Renal cortical epithelial cell (primary cell): ENCODE measurements around the gene PRKAG2. TPM values are rescaled to one million over a fixed set of nuclear protein-coding genes. Genes with fewer than 3 reads are reported as not detected.
"Not testable (repeated sequence)": the region's sequence is repeated elsewhere in the genome, so short reads cannot be mapped to it uniquely, and the experiment has no call there.

ENCODE experiments used
- DNase-seq: peaks from one replicate; pipeline ENCODE4 v3.0.0-alpha.2; 2011; ENCODE audit warnings: low read depth
- total RNA-seq: library from RNA; depleted of rRNA; stranded (reverse); fragments of >200 nt; gene quantifications from 2 replicates; pipeline ENCODE4 v1.2.3, GENCODE V29; 2014

The PRKAG2 gene
- total RNA-seq, 1 donor from 2014 or later = 45.0 TPM

GRCh38 chr7:151835636-151836035 is 41.3 kb downstream of the PRKAG2 start:
- DNase-seq = no peak

DNA sequence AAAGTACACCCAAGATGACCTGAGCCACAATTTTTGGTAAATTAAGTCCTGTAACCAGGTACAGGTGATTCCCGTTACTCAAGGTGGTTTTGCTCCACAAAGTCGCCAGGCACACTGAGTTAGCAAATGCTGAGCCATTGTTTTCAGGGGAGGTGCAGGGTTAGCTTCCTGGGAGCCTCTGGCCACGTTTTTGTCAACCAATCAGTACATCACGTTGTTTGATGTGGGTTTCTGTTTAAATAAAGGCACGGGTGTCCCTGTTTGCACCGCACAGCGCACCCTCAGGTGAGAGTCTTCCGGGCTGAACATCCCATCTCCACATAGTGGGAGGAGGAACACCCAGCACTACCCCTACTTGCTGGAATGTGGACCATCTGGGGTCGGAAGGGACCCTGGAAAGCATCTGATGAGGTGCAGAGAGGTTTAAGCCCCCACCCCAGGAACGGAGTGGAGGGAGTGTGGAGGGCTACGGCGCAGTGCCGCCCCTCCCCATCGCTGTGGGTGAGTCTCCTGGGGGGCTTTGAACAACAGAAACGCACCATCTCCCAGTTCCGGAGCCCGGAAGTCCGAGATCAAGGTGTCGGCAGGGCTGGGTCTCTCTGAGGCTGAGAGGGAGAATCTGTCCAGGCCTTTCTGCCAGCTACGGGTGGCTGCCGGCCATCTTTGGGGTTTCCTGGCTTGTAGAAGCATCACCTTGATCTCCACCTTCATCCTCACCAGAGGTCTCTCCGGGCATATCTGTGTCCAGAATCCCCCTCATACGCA is 42.5 kb downstream of the PRKAG2 start:
- no peak for DNase-seq

GRCh38 chr7:151833691-151834090 is 43.2 kb downstream of the PRKAG2 start:
- DNase-seq = no peak

GRCh38 chr7:151833213-151833651 is 43.7 kb downstream of the PRKAG2 start:
- no peak for DNase-seq

DNA sequence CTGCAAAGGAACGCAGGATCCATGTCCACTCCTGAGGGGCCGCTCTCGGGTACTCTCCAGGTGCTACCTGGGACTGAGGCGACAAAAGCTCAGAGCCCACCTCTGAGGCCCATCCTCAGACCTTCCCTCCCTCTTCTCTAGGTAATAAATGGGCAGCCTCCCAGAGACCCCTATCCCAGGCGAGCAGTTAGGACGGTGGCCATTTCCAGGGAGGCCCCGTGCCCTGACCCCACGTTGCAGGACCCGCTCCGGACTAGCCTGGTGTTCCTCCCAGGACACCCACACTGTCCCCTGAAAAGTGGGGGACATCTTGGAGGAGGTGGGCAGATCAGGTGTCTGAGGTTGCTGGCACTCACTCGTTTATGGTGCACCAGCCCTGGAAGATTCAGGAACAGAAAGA is 44.3 kb downstream of the PRKAG2 start:
- DNase-seq = no peak

DNA sequence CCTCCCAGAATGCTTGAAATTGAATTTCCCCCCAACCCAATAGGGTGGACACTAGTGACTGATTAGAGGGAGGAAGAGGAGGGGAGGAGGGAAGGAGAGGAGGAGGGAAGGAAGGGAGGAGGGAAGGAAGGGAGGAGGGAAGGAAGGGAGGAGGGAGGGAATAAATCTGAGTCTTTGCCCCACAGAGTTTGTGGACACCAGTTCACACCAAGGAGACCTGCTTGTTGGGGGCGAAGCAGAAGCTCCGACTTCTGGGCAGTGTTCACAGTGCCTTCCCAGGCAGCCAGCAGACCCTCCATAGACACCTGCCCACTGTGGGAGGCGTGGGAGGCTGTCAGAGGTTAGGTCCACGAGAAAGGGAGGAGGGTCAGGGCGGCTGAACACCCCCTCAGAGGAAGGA is 44.8 kb downstream of the PRKAG2 start:
- DNase-seq = no peak

GRCh38 chr7:151831606-151832005 is 45.3 kb downstream of the PRKAG2 start:
- no peak for DNase-seq

GRCh38 chr7:151830121-151830830 is 46.6 kb downstream of the PRKAG2 start:
- DNase-seq = no peak

DNA sequence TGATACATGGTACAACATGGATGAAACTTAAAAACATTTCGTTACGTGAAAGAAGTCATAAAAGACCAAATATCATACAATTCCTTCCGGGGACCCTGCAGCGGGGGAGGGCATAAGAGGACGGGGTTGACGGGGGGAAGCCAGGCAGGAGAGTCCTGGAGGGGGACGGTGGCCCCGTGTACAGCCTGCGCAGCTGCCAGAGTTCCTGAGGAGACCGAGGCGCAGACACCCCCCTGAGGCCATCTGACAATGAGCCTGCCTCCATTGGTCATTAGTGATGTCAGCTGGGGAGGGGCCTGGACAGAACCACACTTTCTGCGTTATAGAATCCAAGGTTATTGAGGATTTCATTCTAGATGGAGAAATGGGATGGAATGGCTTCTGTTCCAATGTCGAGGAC is 47.2 kb downstream of the PRKAG2 start:
- no peak for DNase-seq

- no peak for DNase-seq
Measured at GRCh38 chr7:151827620-151828019, 49.3 kb downstream of the PRKAG2 start.

DNA sequence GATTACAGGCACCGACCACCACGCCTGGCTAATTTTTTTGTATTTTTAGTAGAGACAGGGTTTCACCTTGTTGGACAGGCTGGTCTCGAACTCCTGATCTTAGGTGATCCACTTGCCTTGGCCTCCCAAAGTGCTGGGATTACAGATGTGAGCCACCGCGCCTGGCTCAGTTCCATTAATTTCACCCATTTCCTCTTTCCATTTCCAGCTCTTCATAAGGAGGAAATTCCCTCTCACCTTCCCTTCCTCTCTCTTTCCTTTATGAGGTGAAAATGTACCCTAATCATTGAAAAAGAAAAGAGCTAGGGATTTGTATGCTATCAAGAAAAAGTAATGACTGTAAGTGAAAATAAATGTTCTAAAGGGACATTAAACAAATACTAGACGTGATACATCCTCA is 50.6 kb downstream of the PRKAG2 start:
- DNase-seq = not testable (repeated sequence)

DNA sequence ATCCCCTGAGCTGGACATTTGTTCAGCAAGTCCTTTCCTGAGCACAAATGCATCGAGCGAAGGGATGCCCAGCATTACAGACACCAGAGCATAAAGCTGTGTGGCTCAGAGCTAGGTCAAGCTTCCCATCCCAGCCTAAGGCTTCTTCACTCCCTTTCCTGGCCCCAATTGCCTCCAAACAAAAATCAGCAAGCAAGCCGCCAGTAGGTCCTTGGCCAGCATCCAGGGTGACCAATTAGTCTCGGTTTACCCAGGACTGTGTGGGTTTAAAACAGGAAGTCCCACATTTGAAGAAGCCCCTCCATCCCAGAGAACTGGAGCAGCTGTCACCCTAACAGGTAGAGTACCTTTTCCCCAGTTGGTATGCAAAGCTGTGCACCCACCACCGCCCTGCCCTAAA is 51.2 kb downstream of the PRKAG2 start:
- no peak for DNase-seq

DNA sequence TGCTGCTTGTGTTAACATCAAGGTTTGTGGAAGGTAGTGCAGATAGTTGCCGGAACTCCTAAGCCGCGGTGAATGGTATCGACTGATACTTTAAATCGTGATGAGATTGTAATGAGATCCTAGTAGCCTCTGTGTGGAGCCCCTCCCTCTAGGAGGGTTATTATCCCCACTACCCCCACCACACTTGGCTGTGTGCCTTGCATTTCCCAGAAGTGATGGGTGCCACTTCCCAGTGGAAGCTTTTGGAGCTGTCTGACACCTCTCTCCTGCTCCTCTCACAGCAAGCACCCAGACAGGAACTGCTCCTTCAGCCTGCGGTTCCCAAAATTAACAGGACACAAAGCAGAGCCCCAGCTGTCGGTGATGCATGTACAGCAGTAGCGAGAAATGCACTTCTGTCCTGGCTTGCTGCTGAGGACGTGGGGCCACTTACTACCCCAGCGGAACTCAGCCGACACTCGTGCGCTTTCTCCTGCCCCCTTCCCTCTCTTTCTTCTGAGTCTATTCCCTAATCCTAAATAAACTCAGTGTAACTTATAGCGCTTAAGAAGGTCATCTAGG is 52.5 kb downstream of the PRKAG2 start:
- DNase-seq = no peak

DNA sequence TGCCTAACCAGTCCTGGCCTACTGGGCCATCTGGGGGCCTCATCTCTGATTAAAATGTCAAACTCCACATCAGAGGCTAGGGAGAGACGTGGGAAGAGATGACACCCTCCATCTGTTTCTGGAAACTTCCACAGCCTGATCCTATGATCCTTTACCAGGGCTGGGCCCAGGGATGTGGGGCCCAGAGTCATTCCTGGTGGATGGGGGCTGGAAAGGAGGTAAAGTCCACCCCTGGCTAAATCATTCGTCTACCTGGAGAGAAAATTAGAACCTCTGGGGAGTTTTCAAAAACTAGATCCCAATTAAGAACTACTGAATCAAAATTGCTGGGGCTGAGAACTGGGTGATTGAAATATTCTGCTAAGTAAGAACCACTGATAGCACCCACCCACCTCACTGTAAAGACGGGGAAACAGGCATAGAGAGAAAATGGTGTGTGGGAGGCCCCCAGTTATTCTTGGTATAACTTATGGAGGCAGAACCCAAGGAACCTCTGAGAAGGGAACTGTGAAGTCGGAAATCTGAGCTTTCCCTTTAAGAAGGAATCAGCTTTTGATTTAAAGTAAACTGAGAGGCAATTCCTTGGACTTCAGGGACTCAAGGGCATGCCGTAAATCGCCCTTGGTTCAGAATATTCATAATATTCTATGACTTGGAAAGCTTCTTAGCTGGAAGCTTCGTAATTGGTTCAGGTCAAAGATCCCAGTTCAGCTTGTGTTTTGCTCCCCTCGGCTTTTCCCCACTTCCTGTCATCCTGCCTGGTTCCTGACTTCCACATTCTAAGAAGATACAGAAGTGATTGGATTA is 53.1 kb downstream of the PRKAG2 start:
- DNase-seq = no peak

- no peak for DNase-seq
Measured at GRCh38 chr7:151822541-151823181, 54.3 kb downstream of the PRKAG2 start.

DNA sequence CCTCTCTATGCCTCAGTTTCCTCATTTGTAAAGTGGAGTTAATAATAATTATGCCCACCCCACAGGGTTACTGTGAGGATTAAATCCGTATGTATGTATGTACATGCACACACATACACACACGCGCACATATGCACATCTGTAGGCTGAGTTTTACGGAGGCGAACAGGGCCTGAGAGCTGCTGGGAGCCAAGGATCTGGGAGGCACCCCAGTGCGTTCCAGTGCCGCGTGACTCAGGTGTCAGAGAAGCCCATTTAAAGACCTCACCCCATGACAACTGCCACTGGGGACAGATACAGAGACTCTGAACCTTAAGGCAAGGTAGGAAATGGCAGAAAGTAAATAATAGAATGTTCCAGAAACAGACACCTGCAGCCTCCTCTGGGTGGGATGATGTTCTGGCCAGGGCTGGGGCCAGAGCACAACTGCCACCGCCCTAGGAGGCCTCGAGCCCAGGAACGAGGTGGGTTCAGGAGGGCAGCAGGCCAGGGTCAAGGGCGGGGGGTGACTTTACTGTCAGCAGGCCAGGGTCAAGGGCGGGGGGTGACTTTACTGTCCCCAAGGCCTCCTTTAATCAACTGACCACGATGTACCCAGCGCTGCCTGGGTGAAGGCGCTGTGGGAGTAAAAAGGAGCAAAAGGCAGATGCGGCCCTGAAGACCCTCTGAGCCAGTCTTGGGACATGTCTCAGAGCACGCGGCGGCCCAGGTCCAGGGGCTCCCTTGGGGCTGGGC is 54.9 kb downstream of the PRKAG2 start:
- no peak for DNase-seq

GRCh38 chr7:151821226-151821625 is 55.7 kb downstream of the PRKAG2 start:
- DNase-seq = no peak

- DNase-seq = no peak
Measured at GRCh38 chr7:151820491-151821105, 56.3 kb downstream of the PRKAG2 start.

- no peak for DNase-seq
Measured at GRCh38 chr7:151819866-151820265, 57.0 kb downstream of the PRKAG2 start.

DNA sequence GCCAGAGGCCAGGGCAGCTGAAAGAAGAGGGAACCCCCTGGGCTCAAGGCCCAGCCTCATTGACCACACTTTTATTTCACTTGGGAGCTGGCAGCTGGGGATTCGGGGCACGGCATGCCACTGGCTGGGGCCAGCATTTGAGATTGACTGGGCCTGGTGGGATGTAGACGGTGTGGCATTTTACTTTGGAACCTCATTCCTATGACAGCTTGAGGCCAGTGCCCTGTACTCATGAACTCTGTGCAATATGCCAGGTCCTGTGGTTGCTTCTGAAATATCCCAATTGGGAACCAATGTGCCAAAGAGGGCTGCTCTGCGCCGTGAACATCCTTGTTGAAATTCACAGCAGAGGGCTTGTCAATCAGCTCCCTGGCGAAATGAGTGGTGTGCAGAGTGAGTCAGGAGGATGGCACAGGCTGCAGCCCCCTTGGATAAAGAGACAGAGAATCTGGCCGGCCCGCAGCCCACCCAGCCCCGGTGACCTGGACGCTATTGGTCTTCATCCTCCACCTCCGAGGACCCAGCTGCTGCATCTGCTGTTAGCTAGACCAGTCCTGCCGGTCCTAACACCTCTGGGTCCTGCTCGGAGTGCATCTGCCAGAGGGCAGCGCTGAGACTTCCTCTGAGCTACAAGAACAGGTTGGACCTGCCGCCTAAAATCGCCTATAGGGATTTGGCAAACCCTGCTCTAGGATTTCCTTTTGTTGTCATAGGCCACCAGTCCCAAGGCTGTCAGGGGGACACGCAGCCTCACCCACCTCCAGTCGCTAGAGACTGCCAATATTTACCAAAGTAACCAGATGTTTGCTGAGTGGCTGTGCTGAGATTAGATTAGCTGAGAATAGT is 58.0 kb downstream of the PRKAG2 start:
- DNase-seq = no peak
